GM10248 (cell line): ENCODE results near the gene DENND1B.
A peak's percentile ranks its signal among the peaks of the same experiment; 100 is the strongest.

Experiments used
- CTCF ChIA-PET: fragments of 300-600 bp; sonication (Branson Sonifier 250); formaldehyde crosslinking; extraction: SDS; loops from one replicate; lab custom pipeline; 2021; ENCODE audit warnings: antibody characterized with exemption; lab: Yijun Ruan, JAX
- POLR2A ChIA-PET: fragments of 350-650 bp; sonication (Branson Sonifier 250); formaldehyde crosslinking; extraction: SDS; loops from one replicate; lab custom pipeline; 2020; ENCODE audit warnings: antibody characterized with exemption; lab: Yijun Ruan, JAX
- DNase-seq: peaks from one replicate; pipeline ENCODE4 v3.0.0; 2012; ENCODE audit errors: extremely low spot score
- TF ChIP-seq, protein P1 (sequence below): IDR thresholded peaks from 2 replicates; pipeline ENCODE4 v1.5.1; 2012; ENCODE audit warnings: mild to moderate bottlenecking, low read depth; ENCODE audit errors: extremely low read depth, missing control alignments, control extremely low read depth

The DENND1B gene

DNA sequence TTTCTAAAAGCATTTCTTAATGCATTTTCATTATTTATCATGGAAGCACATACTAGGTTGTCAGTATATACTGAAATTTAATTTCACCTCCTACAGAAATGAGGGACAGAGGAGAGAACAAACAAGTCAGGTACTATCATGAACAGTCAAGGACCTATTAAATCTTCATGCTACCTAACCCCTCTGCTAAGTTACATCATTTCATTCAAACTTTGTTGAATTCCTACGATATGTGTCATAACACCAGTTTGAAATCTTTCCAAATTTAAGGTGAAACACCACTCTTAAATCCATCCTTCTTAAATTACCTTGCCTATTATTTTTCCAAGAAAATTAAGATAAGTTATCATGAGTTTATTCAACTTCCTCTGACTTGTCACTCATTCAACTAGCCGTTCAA is 78.9 kb downstream of the DENND1B start:
- CTCF ChIA-PET: no interaction called here
- no peak for DNase-seq
- POLR2A ChIA-PET: no interaction called here
- TF ChIP-seq, protein P1, sequence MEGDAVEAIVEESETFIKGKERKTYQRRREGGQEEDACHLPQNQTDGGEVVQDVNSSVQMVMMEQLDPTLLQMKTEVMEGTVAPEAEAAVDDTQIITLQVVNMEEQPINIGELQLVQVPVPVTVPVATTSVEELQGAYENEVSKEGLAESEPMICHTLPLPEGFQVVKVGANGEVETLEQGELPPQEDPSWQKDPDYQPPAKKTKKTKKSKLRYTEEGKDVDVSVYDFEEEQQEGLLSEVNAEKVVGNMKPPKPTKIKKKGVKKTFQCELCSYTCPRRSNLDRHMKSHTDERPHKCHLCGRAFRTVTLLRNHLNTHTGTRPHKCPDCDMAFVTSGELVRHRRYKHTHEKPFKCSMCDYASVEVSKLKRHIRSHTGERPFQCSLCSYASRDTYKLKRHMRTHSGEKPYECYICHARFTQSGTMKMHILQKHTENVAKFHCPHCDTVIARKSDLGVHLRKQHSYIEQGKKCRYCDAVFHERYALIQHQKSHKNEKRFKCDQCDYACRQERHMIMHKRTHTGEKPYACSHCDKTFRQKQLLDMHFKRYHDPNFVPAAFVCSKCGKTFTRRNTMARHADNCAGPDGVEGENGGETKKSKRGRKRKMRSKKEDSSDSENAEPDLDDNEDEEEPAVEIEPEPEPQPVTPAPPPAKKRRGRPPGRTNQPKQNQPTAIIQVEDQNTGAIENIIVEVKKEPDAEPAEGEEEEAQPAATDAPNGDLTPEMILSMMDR: no peak

DNA sequence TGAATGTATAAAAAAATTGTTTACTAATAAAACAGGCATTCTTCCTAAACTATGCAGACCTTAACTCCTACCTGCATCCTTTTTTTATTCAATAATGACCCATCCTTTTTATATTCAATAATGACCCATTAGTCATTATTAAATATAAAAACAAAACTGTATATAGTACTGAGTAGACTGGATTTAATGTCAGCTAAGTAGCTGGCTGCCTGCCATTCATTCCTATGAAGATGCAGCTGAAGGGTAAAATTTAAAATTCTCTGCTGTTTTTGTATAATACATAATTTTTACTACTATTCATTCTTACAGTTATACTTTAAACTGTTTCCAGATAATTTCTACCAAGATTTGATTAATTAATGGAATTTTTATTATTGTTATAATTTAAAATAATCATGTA is 79.3 kb downstream of the DENND1B start:
- ChIA-PET POLR2A (no interaction called here), CTCF (no interaction called here)
- TF ChIP-seq, protein P1: no peak
- DNase-seq: no peak

DNA sequence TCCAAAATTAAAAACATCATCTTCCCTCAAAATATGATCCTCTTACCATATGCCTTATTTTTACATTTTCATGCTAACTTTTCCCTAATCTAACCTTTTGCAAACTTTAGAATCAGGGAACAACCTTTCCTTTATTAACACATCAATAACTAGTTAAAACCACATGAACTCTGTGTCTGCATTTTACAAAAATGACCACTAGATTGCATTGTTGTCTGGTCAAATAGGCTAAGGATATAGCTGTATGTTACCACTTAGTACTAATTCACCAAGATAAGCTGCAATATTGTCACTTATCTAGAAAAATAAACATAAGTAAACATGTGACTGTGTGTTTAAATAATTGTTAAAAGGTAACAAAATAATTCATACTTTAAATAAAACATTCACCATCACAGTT is 82.3 kb downstream of the DENND1B start:
- ChIA-PET CTCF (interaction anchor here (1.1 to 1.9 kb wide), 3 partner anchors 12 to 232 kb away, joined by 3 to 8 read pairs (median 6); no protein-coding TSS in a partner anchor), POLR2A (no interaction called here)
- TF ChIP-seq, protein P1: peak; percentile 55
- peak; percentile 8 for DNase-seq

DNA sequence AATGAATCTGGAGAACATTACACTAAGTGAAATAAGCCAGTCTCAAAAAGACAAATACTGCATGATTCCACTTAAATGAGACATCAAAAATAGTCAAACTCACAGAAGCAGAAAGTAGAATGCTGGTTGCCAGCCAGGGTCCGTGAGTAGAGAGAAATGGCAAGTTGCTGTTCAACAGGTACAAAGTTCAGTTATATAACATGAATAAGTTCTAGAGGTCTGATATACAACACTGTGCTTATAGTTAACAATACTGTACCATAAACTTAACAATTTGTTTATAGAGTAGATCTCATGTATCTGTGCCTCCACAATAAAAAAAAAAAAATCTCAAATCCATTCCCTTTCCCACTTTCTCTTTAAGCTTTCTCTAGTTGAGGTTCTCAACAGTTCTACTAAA is 83.5 kb downstream of the DENND1B start:
- CTCF ChIA-PET: interaction anchor here (1.9 kb wide), 1 partner anchor 233 kb away, joined by 8 read pairs; no protein-coding TSS in a partner anchor
- TF ChIP-seq, protein P1: no peak
- DNase-seq: no peak
- POLR2A ChIA-PET: no interaction called here

DNA sequence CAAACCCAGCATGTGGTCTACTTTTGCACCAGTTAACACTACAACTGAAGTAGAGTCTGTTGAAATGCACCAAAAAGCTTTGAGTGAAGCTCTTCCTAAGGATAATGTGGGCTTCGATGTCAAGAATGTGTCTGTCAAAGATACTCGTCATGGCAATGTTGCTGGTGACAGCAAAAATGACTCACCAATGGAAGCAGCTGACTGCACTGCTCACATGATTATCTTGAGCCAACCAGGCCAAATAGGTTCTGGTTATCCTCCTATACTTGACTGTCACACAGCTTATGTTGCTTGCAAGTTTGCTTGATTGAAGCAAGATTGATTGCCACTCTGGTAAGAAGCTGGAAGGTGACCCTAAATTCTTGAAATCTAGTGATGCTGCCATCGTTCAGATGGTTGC is 85.2 kb downstream of the DENND1B start:
- ChIA-PET POLR2A (no interaction called here), CTCF (interaction anchor here (0.7 to 1.2 kb wide), 2 partner anchors 13 to 179 kb away, joined by 3 to 4 read pairs; no protein-coding TSS in a partner anchor)
- DNase-seq: no peak
- TF ChIP-seq, protein P1: no peak

DNA sequence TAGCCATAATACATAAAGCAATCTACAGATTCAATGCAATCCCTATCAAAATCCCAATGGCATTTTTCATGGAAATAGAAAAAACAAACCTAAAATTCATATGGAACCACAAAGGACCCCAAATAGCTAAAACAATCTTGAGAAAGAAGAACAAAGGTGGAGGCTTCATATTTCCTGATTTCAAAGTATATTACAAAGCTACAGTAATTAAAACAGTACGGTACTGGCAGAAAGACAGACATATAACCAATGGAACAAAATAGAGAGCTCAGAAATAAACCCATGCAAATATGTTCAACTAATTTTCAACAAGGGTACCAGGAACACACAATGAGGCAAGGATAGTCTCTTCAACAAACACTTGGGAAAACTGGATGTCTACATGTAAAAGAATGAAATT is 87.0 kb downstream of the DENND1B start:
- no peak for DNase-seq
- ChIA-PET POLR2A (no interaction called here), CTCF (no interaction called here)
- TF ChIP-seq, protein P1: no peak
